Heart left ventricle (tissue), 16 donors: ENCODE measurements around the gene HOXA9. TPM values are rescaled to one million over a fixed set of nuclear protein-coding genes. Genes with fewer than 3 reads are reported as not detected.
A peak's percentile ranks its signal among the peaks of the same experiment; 100 is the strongest.

Experiments
- ATAC-seq, 4 donors: fragments of 200-7000 bp; cut with Tn5 transposase; one replicate each; pipeline ENCODE4 v1.9.1; 2020 to 2022; ENCODE audit warnings: moderate library complexity in 4 of 4, mild to moderate bottlenecking in 3 of 4, moderate number of reproducible peaks in 1 of 4
- DNase-seq, 5 donors: peaks; one replicate each; pipeline ENCODE4 v3.0.0-alpha.2; 2020
- H3K27ac ChIP-seq, 12 donors: fragments of 200-600 bp; sonication (generic) in 4 of 12; one replicate each; pipeline versions ENCODE4 v1.5.0 to v1.8.0; 2016 to 2022; ENCODE audit warnings: mild to moderate bottlenecking in 2 of 12
- H3K27me3 ChIP-seq, 9 donors: fragments of 200-600 bp; sonication (generic) in 2 of 9; one replicate each; pipeline versions ENCODE4 v1.5.1 to v1.8.0; 2016 to 2022; ENCODE audit warnings: mild to moderate bottlenecking in 3 of 9
- H3K36me3 ChIP-seq, 9 donors: fragments of 200-600 bp; sonication (generic) in 2 of 9; one replicate each; pipeline versions ENCODE4 v1.5.0 to v1.8.0; 2018 to 2022; ENCODE audit warnings: mild to moderate bottlenecking in 2 of 9
- H3K4me1 ChIP-seq, 12 donors: fragments of 200-600 bp; sonication (generic) in 4 of 12; one replicate each; pipeline versions ENCODE4 v1.5.0 to v1.8.0; 2016 to 2022; ENCODE audit warnings: mild to moderate bottlenecking in 3 of 12
- H3K4me3 ChIP-seq, 12 donors: fragments of 200-600 bp; sonication (generic) in 4 of 12; one replicate each; pipeline versions ENCODE4 v1.5.0 to v1.8.0; 2017 to 2022; ENCODE audit warnings: mild to moderate bottlenecking in 9 of 12, moderate library complexity in 4 of 12
- H3K9me3 ChIP-seq, 12 donors: fragments of 200-600 bp; sonication (generic) in 4 of 12; one replicate each; pipeline versions ENCODE4 v1.5.0 to v1.8.0; 2016 to 2022; ENCODE audit warnings: mild to moderate bottlenecking in 1 of 12
- POLR2A ChIP-seq, 2 donors: fragments of 450-650 bp; IDR thresholded peaks; one replicate each; pipeline ENCODE4 v1.6.1; 2017; ENCODE audit warnings: antibody characterized with exemption in 2 of 2, mild to moderate bottlenecking in 2 of 2, moderate library complexity in 2 of 2
- WGBS, 4 donors: extraction: QIAGEN DNeasy Blood & Tissue Kit in 2 of 4; methylation state at CpG; one replicate each; pipeline versions ENCODE4 v1.1.5 to v1.1.7; 2013 to 2018; 5-methylcytosine and 5-hydroxymethylcytosine counted together
- intact Hi-C, 10 donors: fragments of 100-400 bp; cut with DNase I; formaldehyde crosslinking; loops; one replicate each; pipeline versions ENCODE4 v1.11.1 to v1.14.2; 2022
- polyA plus RNA-seq, 2 donors: library from polyadenylated mRNA; stranded (reverse); fragments of 200-250 nt; gene quantifications; one replicate each; pipeline ENCODE4 v1.2.3, GENCODE V29; 2013
- total RNA-seq, 9 donors: library from RNA; depleted of rRNA in 2 of 9; stranded (reverse); fragments of >200 nt in 2 of 9; fragmentation: NEBNext Ultra II Directional in 3 of 9; extraction: Animal tissue kit (Norgen Biotek cat#: 25700) in 3 of 9; gene quantifications; one replicate each; pipeline versions ENCODE4 v1.1.0 to v1.2.4, GENCODE V29; 2016 to 2023
- TF ChIP-seq, protein P1 (sequence below), 12 donors: fragments of 200-600 bp; sonication (generic) in 4 of 12; IDR thresholded peaks; one replicate each; pipeline versions ENCODE4 v1.5.0 to v1.8.0; 2018 to 2022; ENCODE audit warnings: antibody characterized with exemption in 12 of 12, mild to moderate bottlenecking in 5 of 12
- donor health status: ischemic (EF 13 %, LVEDD 7.1; RV severe dilation, severe dysfunction).
- donor health status: healthy with polysubstance abuse.
- donor health status: DM: no; HTN: yes; CAD: no.
- donor health status: DM: no; HTN: no; CAD: no.
- donor health status: ischemic (EF 25% LVEDD 6.9; RV normal size, moderate dysfunction).
- donor health status: ischemic (EF 25% LVEDD 5.7; RV mildly dilated, moderate dysfunction).
- donor health status: healthy.
- donor health status: DM: yes; HTN: yes; CAD: no.
- donor health status: ischemic (EF 35%, LVEDD 5.7; RV mildly dilated, moderate dysfunction).
- donor health status: nonischemic (EF 11% LVEDD 7.7; RV severe dilation, severe dysfunction).
- donor health status: DM: yes; HTN: yes; CAD: no.
- donor health status: PGD.
- donor health status: ischemic (EF 29% LVEDD 5.4; RV normal size, mild dysfunction).
- donor health status: nonischemic (EF 23%, LVEDD 6.1; RV moderate dilation, normal function).

HOXA9 gene
- total and polyA plus RNA-seq, 11 donors, result 0.29 TPM; not detected in 10

DNA sequence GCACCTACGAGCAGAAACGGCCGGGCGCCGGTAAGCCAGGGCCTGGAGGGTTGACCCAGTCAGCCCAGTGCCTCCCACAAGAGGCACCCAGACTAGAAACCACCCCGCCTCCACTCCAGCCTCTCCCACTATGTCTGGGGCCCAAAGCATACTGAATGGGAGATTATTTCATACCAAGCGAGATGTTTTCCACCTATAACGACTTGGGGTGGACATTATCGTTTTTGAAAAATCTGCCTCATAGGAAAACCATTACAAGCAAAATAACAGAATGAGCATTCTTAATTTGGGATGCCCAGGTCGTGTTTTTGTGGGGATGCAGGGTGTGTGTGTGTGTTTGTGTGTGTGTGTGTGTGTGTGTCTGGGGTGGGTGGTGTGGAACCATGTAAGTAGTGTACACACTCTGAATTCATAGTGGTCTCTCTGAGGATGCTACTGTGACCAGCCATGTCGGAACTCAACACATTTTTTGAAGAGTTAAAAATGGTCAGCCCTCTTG lies 19.4 kb downstream of the HOXA9 start:
- Histone ChIP-seq H3K27ac (no peak overlapping the region), H3K4me1 (peaks cover 0 to 60% (median 19%) of the 10 kb centered on the region in 12 donors), H3K4me3 (no peak overlapping the region), H3K9me3 (no peaks in the 10 kb centered on the region), H3K36me3 (no peaks in the 10 kb centered on the region), H3K27me3 (peaks cover 84 to 100% (median 98%) of the 10 kb centered on the region in 9 donors)
- no peak for ATAC-seq
- DNase-seq, result peak in 1 of 5 donors; percentile 45
- intact Hi-C loops, result no loop called here
- TF ChIP-seq POLR2A (IDR thresholded peaks at IDR 0.05), result no peak
- TF ChIP-seq, protein P1, sequence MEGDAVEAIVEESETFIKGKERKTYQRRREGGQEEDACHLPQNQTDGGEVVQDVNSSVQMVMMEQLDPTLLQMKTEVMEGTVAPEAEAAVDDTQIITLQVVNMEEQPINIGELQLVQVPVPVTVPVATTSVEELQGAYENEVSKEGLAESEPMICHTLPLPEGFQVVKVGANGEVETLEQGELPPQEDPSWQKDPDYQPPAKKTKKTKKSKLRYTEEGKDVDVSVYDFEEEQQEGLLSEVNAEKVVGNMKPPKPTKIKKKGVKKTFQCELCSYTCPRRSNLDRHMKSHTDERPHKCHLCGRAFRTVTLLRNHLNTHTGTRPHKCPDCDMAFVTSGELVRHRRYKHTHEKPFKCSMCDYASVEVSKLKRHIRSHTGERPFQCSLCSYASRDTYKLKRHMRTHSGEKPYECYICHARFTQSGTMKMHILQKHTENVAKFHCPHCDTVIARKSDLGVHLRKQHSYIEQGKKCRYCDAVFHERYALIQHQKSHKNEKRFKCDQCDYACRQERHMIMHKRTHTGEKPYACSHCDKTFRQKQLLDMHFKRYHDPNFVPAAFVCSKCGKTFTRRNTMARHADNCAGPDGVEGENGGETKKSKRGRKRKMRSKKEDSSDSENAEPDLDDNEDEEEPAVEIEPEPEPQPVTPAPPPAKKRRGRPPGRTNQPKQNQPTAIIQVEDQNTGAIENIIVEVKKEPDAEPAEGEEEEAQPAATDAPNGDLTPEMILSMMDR (IDR thresholded peaks at IDR 0.05), result no peak
- WGBS, 4 donors, result 27 to 64% (median 37%) methylated on average over 11 of the region's 11 CpGs

DNA sequence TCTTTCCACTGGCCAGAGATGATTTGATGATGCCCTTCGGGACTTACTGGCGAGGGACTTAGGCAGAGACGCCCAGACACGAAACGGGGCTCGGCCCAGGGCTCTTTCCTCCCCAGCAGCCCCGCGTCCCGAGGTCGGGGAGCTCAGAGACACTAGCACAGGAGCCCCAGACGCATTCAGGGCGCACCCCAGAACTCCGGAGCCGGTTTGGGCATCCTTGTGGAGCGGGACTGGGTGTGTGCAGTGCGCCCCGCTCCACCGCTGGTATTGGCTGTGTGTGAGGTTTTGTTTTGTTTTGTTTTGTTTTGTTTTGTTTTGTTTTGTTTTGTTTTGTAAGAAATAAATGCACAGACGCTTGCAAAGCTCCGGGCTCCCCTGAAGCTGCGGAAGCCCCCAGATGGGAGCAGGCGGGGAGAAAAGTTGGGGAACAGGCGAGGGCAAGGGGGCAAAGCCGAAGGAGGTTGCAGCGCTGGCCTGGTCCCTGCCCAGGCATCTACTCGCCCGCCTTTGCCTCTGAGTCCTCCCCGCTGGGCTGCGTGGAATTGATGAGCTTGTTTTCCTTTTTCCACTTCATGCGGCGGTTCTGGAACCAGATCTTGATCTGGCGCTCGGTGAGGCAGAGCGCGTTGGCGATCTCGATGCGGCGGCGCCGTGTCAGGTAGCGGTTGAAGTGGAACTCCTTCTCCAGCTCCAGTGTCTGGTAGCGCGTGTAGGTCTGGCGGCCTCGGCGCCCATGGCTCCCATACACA lies 20.0 kb downstream of the HOXA9 start:
- Histone ChIP-seq H3K4me3 (peak overlapping the region in 1 of 12 donors; percentile 2), H3K27me3 (peaks cover 82 to 100% (median 98%) of the 10 kb centered on the region in 9 donors), H3K9me3 (no peaks in the 10 kb centered on the region), H3K4me1 (peaks cover 0 to 53% (median 14%) of the 10 kb centered on the region in 12 donors), H3K36me3 (no peaks in the 10 kb centered on the region), H3K27ac (no peak overlapping the region)
- no peak for DNase-seq
- intact Hi-C loops, result no loop called here
- TF ChIP-seq, protein P1 (IDR thresholded peaks at IDR 0.05), result no peak
- TF ChIP-seq POLR2A (IDR thresholded peaks at IDR 0.05), result no peak
- ATAC-seq, result no peak
- 20 to 44% (median 28%) methylated on average over 47 of the region's 47 CpGs for WGBS, 4 donors

DNA sequence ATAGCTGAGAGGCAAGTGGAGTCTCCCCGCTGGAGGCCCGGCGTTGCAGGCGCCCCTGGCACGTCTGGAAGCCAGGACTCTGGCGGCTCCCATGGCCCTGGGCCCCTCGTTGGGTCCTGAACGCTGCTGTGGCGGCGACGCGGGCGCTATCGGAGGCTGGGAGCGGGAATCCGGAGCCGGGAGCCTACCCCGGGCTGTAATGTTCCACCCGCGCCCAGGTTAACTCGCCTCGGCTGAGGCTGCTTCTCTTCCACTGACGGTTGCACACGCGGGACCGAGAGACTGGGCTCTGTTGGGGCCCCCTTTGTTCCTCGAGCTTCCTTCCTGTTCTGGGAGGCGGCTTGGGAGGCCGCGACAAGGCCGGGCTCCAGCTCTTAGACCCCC lies 20.6 kb downstream of the HOXA9 start:
- no peak for ATAC-seq
- peaks cover 0 to 52% (median 14%) of the 10 kb centered on the region in 12 donors for H3K4me1 ChIP-seq
- DNase-seq, result peak in 1 of 5 donors; percentile 50

More for the DNA sequence above, 20.6 kb downstream of the HOXA9 start:
- peak overlapping the region in 1 of 12 donors; percentile 61 for H3K27ac ChIP-seq
- TF ChIP-seq, protein P1 (IDR thresholded peaks at IDR 0.05), result no peak
- no peak for TF ChIP-seq POLR2A (IDR thresholded peaks at IDR 0.05)
- H3K9me3 ChIP-seq, result no peaks in the 10 kb centered on the region
- no peaks in the 10 kb centered on the region for H3K36me3 ChIP-seq
- peaks cover 83 to 100% (median 98%) of the 10 kb centered on the region in 9 donors for H3K27me3 ChIP-seq
- WGBS, 4 donors, result 10 to 20% (median 15%) methylated on average over 11 to 31 of the region's 31 CpGs
- H3K4me3 ChIP-seq, result no peak overlapping the region
- intact Hi-C loops, result loop anchor here in 3 of 10 donors (5.0 kb wide), 3 partner anchors 287 to 462 kb away; no protein-coding TSS in a partner anchor
